HTR-8/SVneo (cell line): ENCODE data around the gene SLC9B2.
A peak's percentile ranks its signal among the peaks of the same experiment; 100 is the strongest.
"Not testable (repeated sequence)": the region's sequence is repeated elsewhere in the genome, so short reads cannot be mapped to it uniquely, and the experiment has no call there.

Experiments
- DNase-seq: peaks from one replicate; pipeline ENCODE4 v3.0.0; 2011; ENCODE audit warnings: low spot score, mixed read lengths; ENCODE audit not compliant: insufficient read length
- FAIRE-seq: peaks from 2 replicates; lab custom pipeline; 2011; peaks lifted over from hg19 to GRCh38; lab: Jason Lieb, UNC

SLC9B2 gene

GRCh38 chr4:103024996-103025395 is 51.6 kb downstream of the SLC9B2 start:
- DNase-seq (no peak), FAIRE-seq (no peak)

- no peak for DNase-seq
- no peak for FAIRE-seq
These were observed 55.4 kb downstream of the SLC9B2 start for GRCh38 chr4:103021120-103021519.

- FAIRE-seq: no peak
These were observed 57.0 kb downstream of the SLC9B2 start, which contains the start of gene SLC9B1 for GRCh38 chr4:103019308-103020124. Gene SLC9B1, minus strand, starts transcription at chr4:103019705. Its CDS starts 27,994 bp downstream, at chr4:102991711.

GRCh38 chr4:103018391-103019307 is 57.9 kb downstream of the SLC9B2 start:
- peak; percentile 10 for DNase-seq
- FAIRE-seq: no peak

More at GRCh38 chr4:103019308-103020124, 57.0 kb downstream of the SLC9B2 start, which contains the start of gene SLC9B1:
- DNase-seq: peak; percentile 68

GRCh38 chr4:103012551-103012950 is 64.0 kb downstream of the SLC9B2 start:
- DNase-seq: no peak
- no peak for FAIRE-seq

- FAIRE-seq: no peak
- no peak for DNase-seq
These were observed 64.5 kb downstream of the SLC9B2 start for GRCh38 chr4:103012060-103012459.

- FAIRE-seq (no peak), DNase-seq (no peak)
These were observed 65.1 kb downstream of the SLC9B2 start for GRCh38 chr4:103011378-103012025.

- DNase-seq (no peak), FAIRE-seq (no peak)
These were observed 65.8 kb downstream of the SLC9B2 start for GRCh38 chr4:103010804-103011203.

GRCh38 chr4:103008875-103009729 is 67.5 kb downstream of the SLC9B2 start:
- FAIRE-seq (no peak), DNase-seq (peak; percentile 46)

GRCh38 chr4:103002551-103002950 is 74.0 kb downstream of the SLC9B2 start:
- DNase-seq: no peak
- no peak for FAIRE-seq

GRCh38 chr4:102994803-102995202 is 81.8 kb downstream of the SLC9B2 start:
- FAIRE-seq (no peak), DNase-seq (no peak)

- DNase-seq, FAIRE-seq: not testable (repeated sequence)
These were observed 82.6 kb downstream of the SLC9B2 start for GRCh38 chr4:102993985-102994384.

- no peak for FAIRE-seq
- DNase-seq: no peak
These were observed 88.0 kb downstream of the SLC9B2 start for GRCh38 chr4:102988429-102989020.

- DNase-seq (no peak), FAIRE-seq (no peak)
These were observed 95.6 kb downstream of the SLC9B2 start for GRCh38 chr4:102981005-102981404.
